ENCODE measurements around the gene MECP2. TPM values are rescaled to one million over a fixed set of nuclear protein-coding genes. Genes with fewer than 3 reads are reported as not detected.

MECP2 gene
- total RNA-seq, 1 experiment from 2014 or later, result 30.6 TPM

- Mint-ChIP-seq H3K36me3 (ENCODE audit: insufficient read depth, unreplicated experiment) (peaks cover 22% of the 10 kb centered on the region), H3K4me1 (ENCODE audit: low read depth, unreplicated experiment) (peaks cover 6% of the 10 kb centered on the region), H3K27ac (ENCODE audit: unreplicated experiment) (no peak overlapping the region), H3K4me3 (ENCODE audit: unreplicated experiment) (no peak overlapping the region), H3K9me3 (ENCODE audit: unreplicated experiment) (no peaks in the 10 kb centered on the region), H3K27me3 (ENCODE audit: insufficient read depth, unreplicated experiment) (no peaks in the 10 kb centered on the region)
- no peaks in the 10 kb centered on the region for H3K9me3 ChIP-seq
- CTCF ChIA-PET, result no interaction called here
- intact Hi-C loops (cut with micrococcal nuclease; ENCODE audit: unreplicated experiment), result no loop called here
- POLR2A ChIA-PET, result no interaction called here
- no peaks in the 10 kb centered on the region for H3K4me1 ChIP-seq
- DNase-seq, result no peak
- TF ChIP-seq, protein P1, sequence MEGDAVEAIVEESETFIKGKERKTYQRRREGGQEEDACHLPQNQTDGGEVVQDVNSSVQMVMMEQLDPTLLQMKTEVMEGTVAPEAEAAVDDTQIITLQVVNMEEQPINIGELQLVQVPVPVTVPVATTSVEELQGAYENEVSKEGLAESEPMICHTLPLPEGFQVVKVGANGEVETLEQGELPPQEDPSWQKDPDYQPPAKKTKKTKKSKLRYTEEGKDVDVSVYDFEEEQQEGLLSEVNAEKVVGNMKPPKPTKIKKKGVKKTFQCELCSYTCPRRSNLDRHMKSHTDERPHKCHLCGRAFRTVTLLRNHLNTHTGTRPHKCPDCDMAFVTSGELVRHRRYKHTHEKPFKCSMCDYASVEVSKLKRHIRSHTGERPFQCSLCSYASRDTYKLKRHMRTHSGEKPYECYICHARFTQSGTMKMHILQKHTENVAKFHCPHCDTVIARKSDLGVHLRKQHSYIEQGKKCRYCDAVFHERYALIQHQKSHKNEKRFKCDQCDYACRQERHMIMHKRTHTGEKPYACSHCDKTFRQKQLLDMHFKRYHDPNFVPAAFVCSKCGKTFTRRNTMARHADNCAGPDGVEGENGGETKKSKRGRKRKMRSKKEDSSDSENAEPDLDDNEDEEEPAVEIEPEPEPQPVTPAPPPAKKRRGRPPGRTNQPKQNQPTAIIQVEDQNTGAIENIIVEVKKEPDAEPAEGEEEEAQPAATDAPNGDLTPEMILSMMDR (IDR thresholded peaks at IDR 0.05; ENCODE audit: insufficient read depth in 1 of 2, low read depth in 1 of 2, low read length in 1 of 2, severe bottlenecking in 1 of 2, unreplicated experiment in 1 of 2), result no peak
- H3K4me3 ChIP-seq (ENCODE audit: low read depth, low read length), result no peak overlapping the region
- no TSS peak for BruUV-seq (replicated peaks)
- H3K36me3 ChIP-seq (ENCODE audit: control insufficient read depth, insufficient read depth, low read length), result no peaks in the 10 kb centered on the region
- H3K27me3 ChIP-seq (replicated peaks; ENCODE audit: control insufficient read depth, insufficient read depth, low read length), result no peaks in the 10 kb centered on the region
These were observed 90.6 kb downstream of the MECP2 start for GRCh38 chrX:154006947-154007346.

- DNase-seq, result no peak
- TF ChIP-seq, protein P1 (IDR thresholded peaks at IDR 0.05; ENCODE audit: insufficient read depth in 1 of 2, low read depth in 1 of 2, low read length in 1 of 2, severe bottlenecking in 1 of 2, unreplicated experiment in 1 of 2), result no peak
- H3K4me3 Mint-ChIP-seq (ENCODE audit: unreplicated experiment), result no peak overlapping the region
- ChIA-PET POLR2A (no interaction called here), CTCF (no interaction called here)
- H3K27ac Mint-ChIP-seq (ENCODE audit: unreplicated experiment), result no peak overlapping the region
- Histone ChIP-seq H3K4me1 (no peaks in the 10 kb centered on the region), H3K4me3 (ENCODE audit: low read depth, low read length) (no peak overlapping the region), H3K36me3 (ENCODE audit: control insufficient read depth, insufficient read depth, low read length) (no peaks in the 10 kb centered on the region), H3K27me3 (replicated peaks; ENCODE audit: control insufficient read depth, insufficient read depth, low read length) (no peaks in the 10 kb centered on the region), H3K9me3 (no peaks in the 10 kb centered on the region)
- intact Hi-C loops (cut with micrococcal nuclease; ENCODE audit: unreplicated experiment), result no loop called here
- no peaks in the 10 kb centered on the region for H3K9me3 Mint-ChIP-seq (ENCODE audit: unreplicated experiment)
- H3K36me3 Mint-ChIP-seq (ENCODE audit: insufficient read depth, unreplicated experiment), result peaks cover 15% of the 10 kb centered on the region
- H3K4me1 Mint-ChIP-seq (ENCODE audit: low read depth, unreplicated experiment), result peaks cover 6% of the 10 kb centered on the region
- H3K27me3 Mint-ChIP-seq (ENCODE audit: insufficient read depth, unreplicated experiment), result no peaks in the 10 kb centered on the region
- BruUV-seq (replicated peaks), result no TSS peak
These were observed 93.2 kb downstream of the MECP2 start for GRCh38 chrX:154004315-154004714.

DNA sequence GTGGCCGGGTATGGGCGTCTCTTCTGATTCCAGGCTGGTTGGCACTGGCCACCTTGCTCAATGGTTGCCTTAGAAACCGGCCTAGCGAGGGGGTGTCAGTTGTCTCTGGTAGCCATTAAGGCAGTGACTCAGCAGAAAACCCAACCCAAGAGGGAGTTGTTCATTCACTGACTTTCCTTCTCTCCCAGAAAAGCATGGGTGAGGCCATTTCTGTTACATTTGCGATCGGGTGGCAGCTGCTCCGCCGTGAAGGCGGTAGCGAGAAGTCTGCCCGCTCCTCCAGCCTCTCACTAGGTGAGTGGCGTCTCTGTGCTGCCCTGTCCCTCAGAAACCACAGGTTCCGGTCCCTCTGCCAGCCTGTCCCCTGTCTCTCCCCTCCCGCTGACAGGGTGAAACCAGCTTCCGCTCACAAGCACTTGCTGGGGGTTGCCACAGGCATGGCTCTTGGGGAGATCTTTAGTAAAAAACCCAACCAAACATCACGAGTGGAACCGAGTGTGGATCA is 95.2 kb downstream of the MECP2 start:
- POLR2A ChIA-PET, result no interaction called here
- TF ChIP-seq, protein P1 (IDR thresholded peaks at IDR 0.05; ENCODE audit: insufficient read depth in 1 of 2, low read depth in 1 of 2, low read length in 1 of 2, severe bottlenecking in 1 of 2, unreplicated experiment in 1 of 2), result no peak
- BruUV-seq (replicated peaks), result no TSS peak

More for the DNA sequence above, 95.2 kb downstream of the MECP2 start:
- Histone ChIP-seq H3K36me3 (ENCODE audit: control insufficient read depth, insufficient read depth, low read length) (no peaks in the 10 kb centered on the region), H3K4me3 (ENCODE audit: low read depth, low read length) (no peak overlapping the region), H3K4me1 (no peaks in the 10 kb centered on the region), H3K9me3 (no peaks in the 10 kb centered on the region), H3K27me3 (replicated peaks; ENCODE audit: control insufficient read depth, insufficient read depth, low read length) (no peaks in the 10 kb centered on the region)
- no peak overlapping the region for H3K4me3 Mint-ChIP-seq (ENCODE audit: unreplicated experiment)
- no peaks in the 10 kb centered on the region for H3K27me3 Mint-ChIP-seq (ENCODE audit: insufficient read depth, unreplicated experiment)
- no peaks in the 10 kb centered on the region for H3K4me1 Mint-ChIP-seq (ENCODE audit: low read depth, unreplicated experiment)
- CTCF ChIA-PET, result no interaction called here
- no peak for DNase-seq
- no peak overlapping the region for H3K27ac Mint-ChIP-seq (ENCODE audit: unreplicated experiment)
- intact Hi-C loops (cut with micrococcal nuclease; ENCODE audit: unreplicated experiment), result no loop called here
- H3K9me3 Mint-ChIP-seq (ENCODE audit: unreplicated experiment), result no peaks in the 10 kb centered on the region
- no peaks in the 10 kb centered on the region for H3K36me3 Mint-ChIP-seq (ENCODE audit: insufficient read depth, unreplicated experiment)

Data from Caco-2 (cell line).